DMS114 treated with DMSO at 0.1 percent for 48 hours (cell line): ENCODE measurements around the gene ADAMTS2.

Experiments
- DNase-seq: peaks from one replicate; lab custom pipeline; 2025; ENCODE audit not compliant: unreplicated experiment; lab: John Stamatoyannopoulos, UW

ADAMTS2 gene

DNA sequence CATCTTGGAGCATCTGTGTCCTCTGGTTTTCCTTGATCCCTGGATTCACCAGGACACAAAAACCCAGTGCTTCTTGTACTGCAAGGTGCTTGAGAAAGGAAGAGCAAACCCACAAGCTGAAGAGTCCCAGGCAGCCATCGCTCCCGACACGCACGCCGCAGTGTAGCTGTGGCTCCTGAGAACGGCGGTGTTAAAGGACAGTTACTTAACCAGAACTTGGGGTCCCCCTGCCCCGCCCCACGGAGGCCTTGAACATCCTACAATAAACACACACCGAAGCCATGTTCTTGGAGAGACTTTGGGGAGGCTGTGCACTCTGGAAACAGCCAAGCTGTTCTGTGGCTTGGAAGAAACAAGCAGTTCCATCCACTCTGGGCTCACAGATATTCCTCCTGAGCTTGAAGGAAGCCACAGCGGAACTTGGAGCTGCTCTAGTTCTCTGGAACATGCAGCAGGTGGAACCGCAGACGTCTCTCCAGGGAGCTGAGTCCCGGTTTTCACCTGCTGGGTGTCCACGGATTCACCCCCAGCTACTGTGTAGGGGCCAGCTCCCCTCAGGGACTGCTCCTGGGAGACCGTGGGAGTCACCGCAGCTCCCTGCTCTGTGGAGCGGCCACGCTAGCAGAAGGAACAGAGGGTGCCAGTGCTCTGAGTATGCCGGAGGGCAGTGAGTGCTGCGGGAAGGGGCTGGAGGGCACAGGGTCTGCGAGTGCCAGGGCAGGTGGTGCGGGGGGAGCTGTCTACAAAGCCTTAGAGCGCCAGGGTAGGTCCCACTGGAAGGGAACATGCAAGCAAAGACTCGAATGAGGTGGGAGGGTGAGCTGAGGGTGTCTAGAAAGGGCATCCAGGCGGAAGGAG is 107.3 kb downstream of the ADAMTS2 start:
- no peak for DNase-seq

DNA sequence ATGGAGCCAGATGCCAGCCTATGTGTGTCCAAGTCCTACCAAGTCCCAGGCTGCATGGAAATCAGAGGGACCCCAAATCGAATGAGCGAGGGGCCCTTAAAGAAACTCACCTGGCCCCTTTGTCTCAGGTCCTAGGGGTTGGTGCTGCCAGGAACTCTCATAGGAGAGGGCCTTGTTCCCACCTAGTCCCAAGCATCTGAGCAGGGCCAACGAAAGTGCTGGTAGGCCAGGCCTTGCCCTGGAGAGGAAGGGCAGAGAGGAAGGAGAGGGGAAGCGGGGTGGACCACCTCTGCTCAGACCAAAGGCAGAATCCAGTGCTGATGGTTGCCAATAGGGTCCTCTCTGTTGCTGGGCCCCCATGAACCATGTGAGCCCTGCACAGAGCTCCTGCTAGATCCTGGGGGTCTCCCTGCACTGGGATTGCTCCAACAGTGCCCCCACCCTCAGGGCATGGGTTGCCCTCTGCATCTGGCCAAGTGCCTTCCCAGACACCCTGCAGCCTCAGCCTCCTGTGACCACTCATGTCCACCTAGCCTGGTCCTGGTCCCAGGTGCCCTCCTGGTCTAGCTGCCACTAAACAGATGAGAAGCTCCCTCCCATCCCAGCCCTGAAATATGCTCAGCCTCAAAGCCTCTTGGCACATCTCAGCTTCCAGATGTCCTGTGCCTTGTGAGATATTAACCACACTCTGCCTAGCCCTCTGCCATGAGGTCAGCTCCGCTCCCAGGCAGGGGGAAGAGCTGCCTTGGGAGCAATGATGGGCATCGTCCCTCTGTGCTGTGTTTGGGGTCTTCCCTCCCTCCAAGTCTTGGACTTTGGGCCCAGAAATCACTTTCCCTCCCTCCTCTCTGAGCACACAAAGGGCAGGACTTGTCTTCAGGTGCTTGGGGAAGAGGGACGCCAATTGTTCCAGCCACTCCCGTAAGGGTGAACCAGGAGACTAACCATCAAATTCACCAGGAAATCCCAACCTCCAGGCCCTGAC is 109.6 kb downstream of the ADAMTS2 start:
- no peak for DNase-seq

DNA sequence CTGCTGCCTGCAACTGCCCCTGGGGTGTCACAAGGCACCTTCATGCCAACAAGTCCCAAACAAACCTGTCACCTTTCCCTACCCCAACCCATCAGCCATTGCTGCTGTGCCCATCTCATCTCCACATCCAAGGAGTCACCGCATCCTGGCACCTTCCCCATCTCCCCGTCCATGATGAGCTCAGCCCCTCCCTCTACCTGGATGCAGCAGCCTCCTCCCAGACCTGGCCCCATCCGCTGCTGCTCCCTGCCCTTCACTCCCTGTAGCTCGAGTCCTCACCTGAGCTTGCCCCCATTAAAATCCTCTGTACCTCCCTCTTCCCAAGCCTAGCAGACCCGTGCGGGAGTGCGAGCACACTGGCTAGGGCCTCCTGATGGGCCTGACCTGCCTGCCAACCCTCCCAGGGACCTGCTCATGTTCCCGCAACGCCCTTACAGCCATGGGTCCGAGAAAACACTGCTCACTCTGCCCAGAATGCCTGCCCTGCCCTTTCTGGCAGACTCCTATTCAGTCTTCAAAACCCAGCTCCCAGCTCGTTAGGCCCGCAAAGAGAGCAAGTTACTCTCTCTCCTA is 110.6 kb downstream of the ADAMTS2 start:
- DNase-seq, result no peak

DNA sequence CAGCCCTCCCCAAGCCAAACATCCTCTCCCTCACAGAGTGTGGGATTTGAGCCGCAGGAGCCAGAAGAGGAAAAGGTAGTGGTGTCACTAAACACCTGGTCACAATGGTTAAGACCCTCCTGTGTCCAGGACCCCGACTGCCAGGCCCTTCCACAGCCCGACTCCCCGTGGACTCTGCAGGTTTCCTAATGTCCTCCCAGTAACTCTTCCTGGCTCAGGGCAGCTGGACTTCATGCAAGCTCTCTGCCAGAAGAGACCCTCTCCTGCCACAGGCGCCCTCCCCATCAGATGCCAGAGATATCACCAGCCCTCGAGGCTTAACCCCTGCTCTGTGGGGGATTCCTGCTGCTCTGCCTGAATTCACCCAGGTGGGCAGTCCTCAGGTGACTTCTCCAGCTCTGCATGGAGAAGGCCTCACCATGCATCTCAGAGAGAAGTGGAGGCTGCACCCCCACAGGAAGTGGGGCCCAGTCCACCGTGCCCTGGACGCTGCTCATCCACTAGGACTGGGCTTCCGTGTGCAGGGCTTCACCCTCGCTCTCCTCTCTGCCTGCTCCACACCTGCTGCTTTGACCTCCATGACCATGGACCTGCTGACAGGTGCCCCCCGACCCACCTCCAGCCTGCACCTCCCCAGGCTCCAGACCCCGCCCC is 111.2 kb downstream of the ADAMTS2 start:
- DNase-seq, result no peak

DNA sequence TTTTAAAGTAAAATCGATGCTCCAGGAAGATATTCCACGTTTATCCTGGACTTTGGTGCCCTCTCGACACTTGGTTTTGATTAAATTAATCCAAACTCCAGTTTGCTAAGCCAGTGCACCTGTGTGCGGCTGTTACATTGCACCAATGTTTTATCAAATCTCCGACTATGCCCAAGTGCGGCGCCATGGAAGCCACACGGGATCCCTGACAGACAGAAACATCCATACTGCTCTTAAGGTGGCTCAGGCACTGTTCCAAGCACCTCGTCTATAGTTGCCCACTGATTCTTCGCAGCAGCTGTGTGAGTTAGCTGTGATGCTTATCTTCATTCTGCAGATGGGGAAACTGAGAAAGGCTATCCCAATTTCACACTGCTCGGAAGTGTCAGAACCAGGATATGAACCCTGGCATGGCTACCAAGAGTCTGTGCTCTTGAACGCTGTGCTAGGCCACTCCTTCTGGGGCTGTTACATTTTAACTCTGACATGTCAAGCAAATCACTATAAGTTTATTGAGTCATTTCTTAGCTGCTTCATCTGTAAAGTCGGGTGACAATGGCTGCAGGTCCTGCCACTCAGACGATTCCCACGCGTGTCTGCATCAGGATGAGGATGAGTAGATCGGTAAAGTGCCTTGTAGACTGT is 113.0 kb downstream of the ADAMTS2 start:
- no peak for DNase-seq

DNA sequence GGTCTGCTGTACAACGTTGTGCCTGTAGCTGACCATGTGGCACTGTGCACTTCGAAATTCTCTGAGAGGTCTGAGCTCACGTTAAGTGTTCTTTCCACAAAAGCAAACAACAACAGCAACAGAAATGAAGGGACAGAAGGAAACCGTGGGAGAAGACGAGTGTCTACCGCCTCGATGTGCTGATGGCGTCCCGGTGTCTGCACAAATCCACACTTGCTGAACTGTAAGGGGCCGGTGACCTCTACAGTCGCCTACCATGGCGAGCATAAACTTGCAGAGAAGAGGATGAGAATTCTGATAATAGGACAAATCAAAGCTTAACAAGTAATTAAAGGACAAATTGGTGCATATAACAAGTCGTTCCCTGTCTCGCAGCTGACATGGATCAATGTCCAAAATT is 114.0 kb downstream of the ADAMTS2 start:
- DNase-seq, result no peak

DNA sequence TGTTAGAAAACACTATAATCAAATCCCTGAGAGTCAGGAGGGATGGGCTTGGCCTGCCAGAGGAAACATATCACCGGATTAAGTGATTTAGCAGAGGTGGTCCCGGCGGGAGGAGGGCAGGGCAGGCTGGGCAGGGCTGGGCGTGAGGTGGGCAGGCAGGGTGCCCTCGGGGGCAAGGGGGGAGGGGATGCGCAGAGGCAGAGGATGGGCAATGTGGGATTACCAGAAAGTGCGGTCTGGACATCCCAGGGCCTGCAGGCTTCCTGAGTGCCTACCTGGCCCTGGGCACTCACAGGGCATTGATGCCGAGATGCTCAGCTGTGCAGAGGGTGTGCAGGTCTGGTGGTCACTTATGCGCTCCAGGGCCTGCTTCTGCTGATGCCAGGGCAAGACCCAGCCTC is 115.2 kb downstream of the ADAMTS2 start:
- no peak for DNase-seq

DNA sequence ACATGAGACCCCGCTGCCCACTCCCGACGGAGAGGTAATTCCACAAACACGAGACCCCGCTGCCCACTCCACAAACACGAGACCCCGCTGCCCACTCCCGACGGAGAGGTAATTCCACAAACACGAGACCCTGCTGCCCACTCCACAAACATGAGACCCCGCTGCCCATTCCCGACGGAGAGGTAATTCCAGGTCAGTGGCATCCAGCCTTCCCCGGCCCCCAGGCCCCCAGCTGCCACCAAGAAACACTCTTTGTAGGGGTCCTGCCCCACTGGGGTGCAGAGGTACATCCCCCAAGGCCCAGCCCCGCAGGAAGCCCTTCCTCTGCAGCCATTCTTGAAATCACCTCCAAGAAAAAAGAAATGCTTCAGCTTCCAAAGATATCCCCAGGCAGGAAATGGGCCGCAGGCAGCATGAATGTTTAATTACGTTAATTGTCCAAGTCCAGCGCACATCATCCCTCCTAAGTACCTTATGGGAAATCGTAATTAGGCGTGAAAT is 115.9 kb downstream of the ADAMTS2 start:
- DNase-seq, result no peak

DNA sequence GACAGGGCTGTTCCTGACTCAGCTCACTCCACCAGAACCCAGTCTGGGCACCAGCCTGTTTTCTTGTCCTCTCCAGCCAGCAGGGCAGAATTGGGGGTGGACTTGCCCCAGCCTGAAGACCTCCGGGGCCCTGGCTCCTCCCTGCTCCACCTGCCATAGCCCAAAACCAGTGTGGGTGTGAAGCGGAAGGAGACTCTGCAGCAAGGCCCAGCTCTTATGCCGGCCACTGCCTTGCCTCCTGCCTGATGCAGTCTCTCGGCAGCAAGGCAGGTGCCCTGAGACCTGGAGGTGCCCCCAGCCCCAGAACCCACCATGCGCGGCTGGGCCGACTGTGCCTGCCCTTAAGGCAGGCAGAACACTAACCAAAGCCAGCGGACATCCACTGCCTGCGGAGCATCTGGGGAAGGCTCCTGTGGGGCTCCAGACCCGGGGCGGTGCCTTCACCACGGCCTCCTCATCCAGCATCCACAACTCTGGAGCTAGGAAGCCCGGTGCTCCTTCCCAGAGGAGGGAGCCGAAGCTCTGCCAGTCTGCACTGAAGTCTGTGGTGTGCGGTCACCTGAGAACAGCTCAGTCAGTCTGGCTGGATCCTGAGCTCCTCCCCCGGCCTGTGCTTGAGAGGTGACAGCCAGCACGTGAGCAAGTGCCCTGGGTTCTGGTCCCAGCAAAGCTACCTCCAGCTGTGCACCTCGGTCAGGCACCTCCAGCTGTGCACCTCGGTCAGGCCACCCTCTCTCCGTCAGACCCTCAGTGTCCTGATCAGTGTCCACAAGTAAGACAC is 116.7 kb downstream of the ADAMTS2 start:
- DNase-seq, result no peak

DNA sequence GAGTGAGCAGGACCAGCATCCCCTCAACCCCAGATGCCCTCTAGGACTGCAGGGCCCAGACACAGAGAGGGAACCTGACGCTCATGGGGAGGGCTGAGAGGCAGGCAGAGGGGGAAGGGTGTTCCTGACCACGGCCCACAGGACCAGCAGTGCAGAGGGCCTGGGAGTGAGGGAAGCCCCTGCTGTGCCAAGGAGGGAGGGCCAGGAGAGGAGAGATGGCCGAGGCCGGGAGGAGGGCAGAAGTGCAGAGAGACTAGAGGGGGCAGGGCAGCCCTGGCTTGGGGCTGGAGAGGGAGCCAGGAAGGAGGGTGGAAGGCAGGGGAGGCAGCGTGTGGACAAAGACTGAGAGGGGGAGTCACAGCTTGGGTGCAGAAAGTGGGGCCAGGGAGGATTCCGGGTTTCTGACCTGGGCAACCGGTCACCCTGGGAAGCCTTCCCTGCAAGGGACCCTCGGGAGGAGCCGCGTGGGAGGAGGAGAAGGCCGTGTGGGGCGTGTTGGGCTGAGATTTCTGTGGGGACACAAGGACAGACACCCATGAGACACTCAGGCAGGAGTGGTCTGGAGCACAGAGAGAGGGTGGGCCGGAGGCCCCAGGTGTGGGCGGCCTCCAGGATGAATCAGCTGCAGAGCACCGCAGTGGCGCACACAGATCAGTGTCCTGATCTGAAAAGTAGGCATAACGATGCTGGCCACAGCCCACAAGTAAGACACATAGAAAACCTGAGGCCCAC is 117.5 kb downstream of the ADAMTS2 start:
- no peak for DNase-seq

DNA sequence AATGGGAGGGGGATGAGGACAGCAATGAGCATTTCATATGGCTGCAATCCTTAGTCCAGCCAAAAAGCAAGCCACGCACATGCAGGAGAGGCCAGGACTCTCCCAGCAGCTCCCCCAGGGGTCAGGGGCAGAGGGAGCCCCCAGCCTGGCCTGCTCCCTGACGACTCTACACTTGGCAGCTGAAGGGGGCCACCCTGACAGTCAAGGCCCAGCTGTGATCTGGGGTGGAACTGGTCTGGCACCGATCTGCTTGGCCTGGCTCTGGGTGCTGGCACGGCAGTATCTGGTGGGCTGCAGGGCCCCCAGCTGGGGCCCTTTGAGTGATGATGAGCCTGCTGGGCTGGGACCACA is 118.1 kb downstream of the ADAMTS2 start:
- no peak for DNase-seq

DNA sequence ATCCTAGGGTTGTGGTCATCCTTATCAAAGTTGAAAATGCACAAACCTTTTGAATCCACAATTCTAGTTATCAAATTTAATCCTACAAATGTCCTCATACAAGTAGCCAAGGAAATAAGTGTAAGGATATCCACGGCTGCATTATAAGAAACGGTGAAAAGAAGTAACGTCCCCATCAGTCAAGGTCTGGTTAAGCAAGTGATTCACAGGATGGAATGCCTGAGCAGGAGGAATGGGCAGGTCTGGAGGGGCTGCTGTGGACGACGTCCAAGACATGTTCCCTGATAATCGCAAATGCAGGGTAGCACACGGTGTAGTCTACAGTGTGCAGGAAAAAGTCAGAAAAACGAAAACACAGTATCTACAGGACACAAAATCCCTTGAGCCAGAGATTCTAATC is 118.6 kb downstream of the ADAMTS2 start:
- DNase-seq, result no peak

DNA sequence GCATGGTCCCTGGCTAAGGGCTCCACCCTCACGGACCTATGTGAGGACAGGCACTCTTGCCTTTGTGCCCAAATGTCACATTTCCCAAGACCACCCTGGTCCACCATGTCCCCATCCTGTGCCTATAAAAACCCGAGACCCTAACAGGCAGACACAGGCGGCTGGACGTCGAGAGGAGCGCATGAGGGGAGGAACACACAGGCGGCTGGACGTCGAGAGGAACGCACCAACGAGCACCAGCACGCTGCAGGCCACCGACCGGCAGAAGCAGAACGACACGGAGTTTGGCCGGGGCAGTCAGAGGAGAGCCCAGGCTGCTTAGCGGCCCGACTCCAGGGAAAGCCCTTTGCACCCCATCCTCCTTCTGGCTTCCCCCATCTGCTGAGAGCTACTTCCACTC is 119.9 kb downstream of the ADAMTS2 start:
- no peak for DNase-seq

DNA sequence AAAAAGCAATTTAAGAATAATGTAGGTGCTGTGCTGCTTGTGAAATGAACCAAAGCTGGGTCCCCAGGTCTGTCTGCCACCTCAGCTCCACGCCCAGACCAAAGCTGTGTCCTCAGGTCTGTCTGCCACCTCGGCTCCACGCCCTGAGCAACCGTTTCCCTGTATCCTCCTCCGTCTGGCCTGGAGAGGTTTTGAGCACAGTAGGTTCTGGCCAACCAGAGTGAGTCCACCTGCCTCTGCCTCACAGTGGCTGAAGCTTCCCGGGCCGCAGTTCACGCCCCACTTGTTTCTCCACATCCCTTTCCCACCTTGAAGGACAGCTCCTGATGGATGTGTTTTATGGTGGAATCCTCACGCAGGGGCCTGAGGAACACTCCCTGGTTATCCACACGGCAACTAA is 120.5 kb downstream of the ADAMTS2 start:
- no peak for DNase-seq

DNA sequence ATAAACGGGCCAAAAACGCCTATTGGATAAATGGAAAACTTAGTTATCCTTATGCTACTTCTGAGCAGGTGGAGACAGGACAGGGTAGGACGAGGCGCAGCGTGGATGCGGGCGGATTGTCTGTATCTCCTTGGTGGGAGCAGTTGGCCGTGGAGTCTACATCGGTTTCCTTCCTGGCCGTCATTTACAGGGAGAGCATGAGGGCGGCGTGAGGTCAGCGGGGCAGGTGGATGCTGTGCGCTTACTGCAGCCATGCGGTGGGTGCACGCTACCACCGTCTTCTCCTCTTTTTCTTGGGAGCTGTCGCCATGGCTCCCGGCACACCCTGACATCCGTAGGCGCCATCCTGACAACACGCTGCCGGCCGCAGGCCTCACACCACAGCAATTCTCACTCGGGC is 121.3 kb downstream of the ADAMTS2 start:
- no peak for DNase-seq

DNA sequence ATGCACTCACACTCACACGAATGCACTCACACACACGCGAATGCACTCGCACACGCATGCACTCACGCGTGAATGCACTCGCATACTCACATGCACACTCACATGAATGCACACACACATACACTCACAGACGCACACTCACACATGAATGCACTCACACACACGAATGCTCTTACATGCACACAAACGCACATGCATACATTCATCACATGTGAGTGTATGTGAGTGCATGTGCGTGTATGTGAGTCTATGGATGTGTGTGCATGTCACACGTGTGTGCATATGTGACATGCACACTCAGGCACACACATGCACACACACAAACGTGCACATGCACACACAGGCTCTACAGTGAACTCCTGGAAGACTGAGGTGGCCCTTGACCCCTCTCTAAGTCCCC is 121.7 kb downstream of the ADAMTS2 start:
- no peak for DNase-seq

DNA sequence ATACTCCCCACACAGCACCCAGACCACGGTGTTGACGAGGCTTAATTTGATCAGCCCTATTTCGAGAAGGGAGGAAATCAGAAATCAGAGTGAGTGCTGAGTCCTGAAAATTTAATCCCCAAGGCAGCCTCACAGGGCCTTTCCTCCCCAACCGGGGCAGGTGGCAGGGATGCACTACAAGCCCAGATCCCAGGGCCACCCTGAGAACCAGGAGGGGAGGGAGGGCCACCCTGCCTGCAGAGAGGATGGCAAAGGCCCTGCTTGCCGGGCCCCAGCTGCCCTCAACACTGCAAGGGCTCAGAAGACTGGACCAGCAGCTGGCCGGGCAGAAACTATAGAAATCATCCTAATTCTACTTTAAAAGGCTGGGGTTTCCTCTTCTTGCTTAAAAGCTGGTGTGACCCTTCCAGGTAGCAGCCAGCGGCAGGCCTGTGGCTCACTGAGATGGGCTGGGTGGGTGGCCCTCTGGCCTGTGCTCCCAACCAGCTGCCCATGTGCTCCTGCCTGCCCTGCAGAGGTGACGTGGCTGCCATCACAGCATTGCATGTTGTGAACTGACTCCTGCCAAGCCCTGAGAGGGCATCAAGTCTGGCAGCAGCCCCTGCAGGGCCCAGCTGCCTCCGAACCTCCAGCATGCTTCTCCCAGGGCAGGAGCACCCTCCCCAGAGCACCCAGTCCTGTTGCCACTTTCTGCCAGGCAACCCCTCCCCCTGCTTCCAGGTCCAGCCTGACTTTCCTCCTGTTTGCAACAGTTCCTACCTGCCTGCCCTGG is 122.8 kb downstream of the ADAMTS2 start:
- no peak for DNase-seq

DNA sequence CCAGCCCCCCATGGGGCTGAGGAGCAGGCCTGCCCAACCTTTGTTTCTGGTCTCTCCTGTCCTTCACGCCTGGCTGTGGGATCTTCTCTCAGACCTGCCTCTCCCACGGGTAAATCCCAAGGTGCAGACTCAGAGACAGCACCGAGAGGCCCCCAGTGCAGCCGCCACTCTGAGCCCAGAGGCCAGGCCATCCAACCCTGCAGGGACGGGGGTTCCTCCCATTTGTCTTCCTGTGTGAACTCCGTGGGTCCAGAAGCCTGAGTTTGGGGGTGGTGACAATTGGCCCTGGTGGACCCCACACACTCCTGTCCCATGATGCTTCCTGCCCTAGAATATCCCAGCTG is 123.4 kb downstream of the ADAMTS2 start:
- no peak for DNase-seq
